ENCODE data around the gene NAA10.

Gene NAA10

DNA sequence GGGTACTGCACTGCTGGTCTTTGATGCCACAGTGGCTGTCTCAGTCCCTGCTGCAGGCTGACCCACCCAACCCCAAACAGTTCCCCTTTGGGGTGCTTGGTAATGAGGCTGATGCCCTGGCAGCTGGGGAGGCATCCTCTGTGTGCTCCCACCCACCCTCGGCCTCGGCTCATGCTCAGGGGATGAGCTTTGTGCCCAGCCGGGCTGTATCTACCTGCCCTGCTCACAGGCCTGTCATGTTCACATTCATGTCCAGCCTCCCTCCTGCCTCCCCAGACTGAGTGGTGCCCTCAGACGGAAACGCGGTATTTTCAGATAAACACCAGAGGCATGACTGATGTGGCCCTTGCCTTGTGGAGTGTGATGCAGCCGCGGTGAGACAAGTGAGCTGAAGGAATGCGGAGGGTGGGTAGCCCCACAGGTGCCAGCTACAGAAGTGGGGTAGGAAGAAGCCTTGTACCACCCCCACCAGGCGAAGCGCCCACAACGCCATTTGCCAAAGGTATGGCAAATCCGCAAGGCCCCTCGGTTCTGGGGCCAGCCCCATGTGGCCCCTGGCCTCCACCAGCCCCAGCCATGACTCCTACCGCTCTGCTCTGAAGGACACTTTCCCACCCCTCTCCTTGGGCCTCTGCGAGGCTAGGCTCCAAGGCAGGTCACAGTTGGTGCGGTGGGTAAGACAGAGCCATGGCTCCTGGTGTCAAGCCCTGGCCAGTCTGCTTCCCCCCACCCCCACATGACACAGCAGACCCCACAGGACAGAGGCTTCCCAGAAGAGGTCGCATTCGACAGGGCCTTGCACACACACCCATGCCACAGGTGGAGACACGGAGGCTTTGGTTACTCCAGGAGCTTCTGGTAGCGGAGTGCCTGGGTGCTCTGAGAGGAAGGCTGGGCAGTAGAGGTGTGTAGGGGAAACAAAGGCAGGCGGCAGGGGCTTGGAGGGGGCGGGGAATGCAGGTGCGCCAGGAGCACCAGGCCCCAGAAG lies 11.4 kb upstream of the NAA10 start:
- TF ChIP-seq, protein P1, sequence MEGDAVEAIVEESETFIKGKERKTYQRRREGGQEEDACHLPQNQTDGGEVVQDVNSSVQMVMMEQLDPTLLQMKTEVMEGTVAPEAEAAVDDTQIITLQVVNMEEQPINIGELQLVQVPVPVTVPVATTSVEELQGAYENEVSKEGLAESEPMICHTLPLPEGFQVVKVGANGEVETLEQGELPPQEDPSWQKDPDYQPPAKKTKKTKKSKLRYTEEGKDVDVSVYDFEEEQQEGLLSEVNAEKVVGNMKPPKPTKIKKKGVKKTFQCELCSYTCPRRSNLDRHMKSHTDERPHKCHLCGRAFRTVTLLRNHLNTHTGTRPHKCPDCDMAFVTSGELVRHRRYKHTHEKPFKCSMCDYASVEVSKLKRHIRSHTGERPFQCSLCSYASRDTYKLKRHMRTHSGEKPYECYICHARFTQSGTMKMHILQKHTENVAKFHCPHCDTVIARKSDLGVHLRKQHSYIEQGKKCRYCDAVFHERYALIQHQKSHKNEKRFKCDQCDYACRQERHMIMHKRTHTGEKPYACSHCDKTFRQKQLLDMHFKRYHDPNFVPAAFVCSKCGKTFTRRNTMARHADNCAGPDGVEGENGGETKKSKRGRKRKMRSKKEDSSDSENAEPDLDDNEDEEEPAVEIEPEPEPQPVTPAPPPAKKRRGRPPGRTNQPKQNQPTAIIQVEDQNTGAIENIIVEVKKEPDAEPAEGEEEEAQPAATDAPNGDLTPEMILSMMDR (conservative IDR thresholded peaks at IDR 0.05; ENCODE audit: low read length) = no peak
- no peak for TF ChIP-seq EZH2phosphoT487 (IDR thresholded peaks at IDR 0.05; ENCODE audit: borderline replicate concordance)
- Histone ChIP-seq H2AFZ (ENCODE audit: low read length) (no peak overlapping the region), H3F3A (ENCODE audit: low read depth) (no peaks in the 10 kb centered on the region), H3K4me3 (ENCODE audit: low read length, poor library complexity, severe bottlenecking) (no peak overlapping the region), H3K36me3 (ENCODE audit: insufficient read depth, low read length) (peaks cover 30% of the 10 kb centered on the region; the same call in 1 of the 2 replicates), H3K9me3 (ENCODE audit: insufficient read depth, low read depth, low read length) (no peaks in the 10 kb centered on the region), H3K9ac (ENCODE audit: low read depth, low read length, poor library complexity, severe bottlenecking) (no peak overlapping the region), H3K9me2 (replicated peaks; ENCODE audit: low read depth, low read length) (no peaks in the 10 kb centered on the region), H3K27me3 (ENCODE audit: insufficient read depth, low read length, poor library complexity, severe bottlenecking) (no peaks in the 10 kb centered on the region), H3K4me1 (ENCODE audit: insufficient read depth, low read length, poor library complexity, severe bottlenecking) (no peaks in the 10 kb centered on the region), H4K20me1 (ENCODE audit: insufficient read depth, low read length, poor library complexity, severe bottlenecking) (no peaks in the 10 kb centered on the region), H3K4me2 (ENCODE audit: low read depth, low read length, poor library complexity, severe bottlenecking) (no peak overlapping the region), H3K79me2 (ENCODE audit: insufficient read depth, low read length) (no peaks in the 10 kb centered on the region)

DNA sequence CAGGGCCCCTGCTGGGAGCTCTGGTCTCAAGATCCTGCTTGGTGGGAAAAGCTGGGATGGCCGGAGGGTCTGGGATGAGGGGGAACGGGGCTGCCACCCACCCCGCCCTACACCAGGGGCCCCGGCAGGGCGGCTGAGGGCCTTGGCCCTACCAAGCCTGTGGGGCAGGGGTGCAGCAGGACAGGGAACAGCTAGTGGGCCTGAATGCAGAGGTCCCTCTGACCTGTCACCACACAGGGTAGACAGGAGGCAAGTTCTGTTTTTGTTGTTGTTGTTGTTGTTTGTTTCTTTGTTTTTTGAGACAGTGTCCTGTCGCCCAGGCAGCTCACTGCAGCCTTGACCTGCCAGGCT lies 9.9 kb upstream of the NAA10 start:
- H3K36me3 ChIP-seq (ENCODE audit: insufficient read depth, low read length) = peaks cover 15% of the 10 kb centered on the region; the same call in 1 of the 2 replicates
- H4K20me1 ChIP-seq (ENCODE audit: insufficient read depth, low read length, poor library complexity, severe bottlenecking) = no peaks in the 10 kb centered on the region
- no peak overlapping the region for H2AFZ ChIP-seq (ENCODE audit: low read length)
- no peaks in the 10 kb centered on the region for H3F3A ChIP-seq (ENCODE audit: low read depth)
- H3K9me2 ChIP-seq (replicated peaks; ENCODE audit: low read depth, low read length) = no peaks in the 10 kb centered on the region
- no peak overlapping the region for H3K9ac ChIP-seq (ENCODE audit: low read depth, low read length, poor library complexity, severe bottlenecking)
- H3K4me3 ChIP-seq (ENCODE audit: low read length, poor library complexity, severe bottlenecking) = no peak overlapping the region
- H3K4me1 ChIP-seq (ENCODE audit: insufficient read depth, low read length, poor library complexity, severe bottlenecking) = no peaks in the 10 kb centered on the region
- H3K79me2 ChIP-seq (ENCODE audit: insufficient read depth, low read length) = no peaks in the 10 kb centered on the region
- no peak overlapping the region for H3K4me2 ChIP-seq (ENCODE audit: low read depth, low read length, poor library complexity, severe bottlenecking)
- H3K9me3 ChIP-seq (ENCODE audit: insufficient read depth, low read depth, low read length) = no peaks in the 10 kb centered on the region
- TF ChIP-seq, protein P1 (conservative IDR thresholded peaks at IDR 0.05; ENCODE audit: low read length) = no peak
- no peak for TF ChIP-seq EZH2phosphoT487 (IDR thresholded peaks at IDR 0.05; ENCODE audit: borderline replicate concordance)
- H3K27me3 ChIP-seq (ENCODE audit: insufficient read depth, low read length, poor library complexity, severe bottlenecking) = no peaks in the 10 kb centered on the region

DNA sequence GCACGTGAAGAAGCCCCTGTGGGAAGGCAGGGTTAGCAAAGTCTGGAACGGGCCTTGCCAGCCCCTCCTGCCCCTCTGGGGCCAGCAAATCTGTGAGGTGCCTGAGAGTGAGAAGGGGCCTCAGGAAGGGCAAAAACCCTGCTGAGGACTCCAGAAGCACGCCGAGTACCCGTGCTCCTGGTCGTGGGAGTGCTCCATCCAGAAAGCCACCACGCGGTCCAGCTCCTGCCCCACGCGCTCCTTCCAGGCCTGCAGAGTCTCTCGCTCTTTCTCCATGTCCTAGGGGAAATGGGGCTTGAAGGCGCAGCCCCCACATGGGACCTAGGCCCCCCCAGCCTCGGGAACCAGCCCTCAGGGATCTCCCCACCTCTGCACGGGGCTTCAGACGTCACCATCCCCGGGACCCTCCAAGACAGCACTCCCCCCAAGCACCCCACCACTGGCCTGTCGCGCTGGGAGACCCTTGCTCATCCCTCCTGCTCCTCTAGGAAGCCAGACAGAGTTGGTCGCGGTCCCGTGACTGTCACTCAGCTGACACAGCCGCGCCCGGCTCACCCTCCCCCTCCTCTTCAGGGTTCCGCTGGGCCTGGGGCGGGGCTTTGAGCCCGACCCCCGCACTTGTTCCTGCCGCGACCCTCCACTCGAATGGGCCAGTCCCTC lies 9.4 kb upstream of the NAA10 start, which contains the start of gene RENBP:
TSS of gene RENBP (minus strand) at position 504 of the 660 bp plus-strand sequence. CDS start at position 471, 33 bp downstream.
- Histone ChIP-seq H3K9me3 (ENCODE audit: insufficient read depth, low read depth, low read length) (no peaks in the 10 kb centered on the region), H3K27me3 (ENCODE audit: insufficient read depth, low read length, poor library complexity, severe bottlenecking) (no peaks in the 10 kb centered on the region), H3F3A (ENCODE audit: low read depth) (no peaks in the 10 kb centered on the region), H3K4me2 (ENCODE audit: low read depth, low read length, poor library complexity, severe bottlenecking) (peak within 1 kb of the TSS; percentile 31), H2AFZ (ENCODE audit: low read length) (no peak within 1 kb of the TSS), H3K9me2 (replicated peaks; ENCODE audit: low read depth, low read length) (no peaks in the 10 kb centered on the region), H3K9ac (ENCODE audit: low read depth, low read length, poor library complexity, severe bottlenecking) (no peak within 1 kb of the TSS), H3K79me2 (ENCODE audit: insufficient read depth, low read length) (no peaks in the 10 kb centered on the region), H4K20me1 (ENCODE audit: insufficient read depth, low read length, poor library complexity, severe bottlenecking) (no peaks in the 10 kb centered on the region), H3K4me3 (ENCODE audit: low read length, poor library complexity, severe bottlenecking) (no peak within 1 kb of the TSS), H3K4me1 (ENCODE audit: insufficient read depth, low read length, poor library complexity, severe bottlenecking) (no peaks in the 10 kb centered on the region), H3K36me3 (ENCODE audit: insufficient read depth, low read length) (peaks cover 10% of the 10 kb centered on the region; the same call in 1 of the 2 replicates)
- no peak for TF ChIP-seq EZH2phosphoT487 (IDR thresholded peaks at IDR 0.05; ENCODE audit: borderline replicate concordance)
- TF ChIP-seq, protein P1 (conservative IDR thresholded peaks at IDR 0.05; ENCODE audit: low read length) = no peak

All from Loucy (cell line).